HG03378 (cell line): ENCODE measurements around the gene ODC1.
"Not testable (repeated sequence)": the region's sequence is repeated elsewhere in the genome, so short reads cannot be mapped to it uniquely, and the experiment has no call there.

Source experiments
- ATAC-seq: cut with Tn5 transposase; IDR thresholded peaks from one replicate; pipeline ENCODE4 v1.9.1; 2021; ENCODE audit warnings: mild to moderate bottlenecking, moderate library complexity; ENCODE audit not compliant: unreplicated experiment

The ODC1 gene

GRCh38 chr2:10478916-10479315 is 30.8 kb upstream of the ODC1 start:
- ATAC-seq = no peak

GRCh38 chr2:10478298-10478625 is 30.1 kb upstream of the ODC1 start:
- ATAC-seq = no peak

- no peak for ATAC-seq
Measured at GRCh38 chr2:10477443-10478297, 29.5 kb upstream of the ODC1 start.

- ATAC-seq = no peak
Measured at GRCh38 chr2:10476723-10477442, 28.8 kb upstream of the ODC1 start.

- no peak for ATAC-seq
Measured at GRCh38 chr2:10475811-10476660, 27.9 kb upstream of the ODC1 start.

- no peak for ATAC-seq
Measured at GRCh38 chr2:10475221-10475722, 27.1 kb upstream of the ODC1 start.

- no peak for ATAC-seq
Measured at GRCh38 chr2:10473121-10473756, 25.1 kb upstream of the ODC1 start.

- no peak for ATAC-seq
Measured at GRCh38 chr2:10471955-10472354, 23.8 kb upstream of the ODC1 start.

- ATAC-seq = no peak
Measured at GRCh38 chr2:10471046-10471571, 23.0 kb upstream of the ODC1 start.

- no peak for ATAC-seq
Measured at GRCh38 chr2:10469955-10470608, 22.0 kb upstream of the ODC1 start.

GRCh38 chr2:10469301-10469700 is 21.2 kb upstream of the ODC1 start:
- no peak for ATAC-seq

- ATAC-seq = no peak
Measured at GRCh38 chr2:10467401-10467800, 19.3 kb upstream of the ODC1 start.

- no peak for ATAC-seq
Measured at GRCh38 chr2:10466801-10467200, 18.7 kb upstream of the ODC1 start.

GRCh38 chr2:10465910-10466309 is 17.8 kb upstream of the ODC1 start:
- ATAC-seq = no peak

GRCh38 chr2:10462178-10463083 is 14.3 kb upstream of the ODC1 start:
- no peak for ATAC-seq

- no peak for ATAC-seq
Measured at GRCh38 chr2:10460366-10460796, 12.3 kb upstream of the ODC1 start.

GRCh38 chr2:10457846-10458598 is 9.9 kb upstream of the ODC1 start:
- no peak for ATAC-seq

- ATAC-seq = not testable (repeated sequence)
Measured at GRCh38 chr2:10457195-10457594, 9.1 kb upstream of the ODC1 start.
